MM.1S (cell line): Measurements from ENCODE around the gene ZFP36L1.

Experiments used
- DNase-seq: peaks from one replicate; pipeline ENCODE4 v3.0.0-alpha.2; 2015
- H2AFZ ChIP-seq: fragments of 300-600 bp; sonication (generic); 2 replicates; pipeline ENCODE4 v1.6.0; 2016; ENCODE audit warnings: antibody characterized with exemption, low read length
- H3F3A ChIP-seq: fragments of 300-600 bp; sonication (generic); 2 replicates; pipeline ENCODE4 v1.6.1; 2016; ENCODE audit warnings: mild to moderate bottlenecking, antibody characterized with exemption, low read length, moderate library complexity, mixed read lengths; ENCODE audit not compliant: insufficient read depth
- H3K27ac ChIP-seq: fragments of 300-600 bp; sonication (generic); 2 replicates; pipeline ENCODE4 v1.5.1; 2016; ENCODE audit warnings: mild to moderate bottlenecking, low read length
- H3K27me3 ChIP-seq: fragments of 300-600 bp; sonication (generic); replicated peaks from 2 replicates; pipeline ENCODE4 v1.6.0; 2016; ENCODE audit warnings: low read length; ENCODE audit not compliant: insufficient read depth
- H3K36me3 ChIP-seq: fragments of 300-600 bp; sonication (generic); replicated peaks from 2 replicates; pipeline ENCODE4 v1.6.1; 2016; ENCODE audit warnings: mild to moderate bottlenecking, low read length, mixed read lengths; ENCODE audit not compliant: insufficient read depth
- H3K4me1 ChIP-seq: fragments of 300-600 bp; sonication (generic); 2 replicates; pipeline ENCODE4 v1.6.1; 2016; ENCODE audit warnings: low read length, mixed read lengths
- H3K4me2 ChIP-seq: fragments of 300-600 bp; sonication (generic); 2 replicates; pipeline ENCODE4 v1.6.0; 2016; ENCODE audit warnings: low read depth, low read length
- H3K4me3 ChIP-seq: fragments of 300-600 bp; sonication (generic); 2 replicates; pipeline ENCODE4 v1.5.1; 2016; ENCODE audit warnings: low read length, mixed read lengths
- H3K79me2 ChIP-seq: fragments of 300-600 bp; sonication (generic); 2 replicates; pipeline ENCODE4 v1.6.1; 2016; ENCODE audit warnings: mixed run types, low read length, mixed read lengths
- H3K9ac ChIP-seq: fragments of 300-600 bp; sonication (generic); 2 replicates; pipeline ENCODE4 v1.6.1; 2016; ENCODE audit warnings: low read length, mixed read lengths
- H3K9me2 ChIP-seq: fragments of 300-600 bp; sonication (generic); replicated peaks from 2 replicates; pipeline ENCODE4 v1.6.1; 2016; ENCODE audit warnings: mild to moderate bottlenecking, low read length, mixed read lengths; ENCODE audit not compliant: insufficient read depth
- H3K9me3 ChIP-seq: fragments of 300-600 bp; sonication (generic); replicated peaks from 2 replicates; pipeline ENCODE4 v1.6.1; 2016; ENCODE audit warnings: mild to moderate bottlenecking, low read length, mixed read lengths; ENCODE audit not compliant: insufficient read depth
- H4K20me1 ChIP-seq: fragments of 300-600 bp; sonication (generic); 2 replicates; pipeline ENCODE4 v1.6.1; 2016; ENCODE audit warnings: mild to moderate bottlenecking, low read length, moderate library complexity, mixed read lengths; ENCODE audit not compliant: insufficient read depth
- CTCF ChIP-seq: fragments of 300-600 bp; sonication (generic); IDR thresholded peaks from 2 replicates; pipeline ENCODE4 v1.5.1; 2016; ENCODE audit warnings: antibody characterized with exemption, low read length, mixed read lengths
- EZH2 ChIP-seq: fragments of 300-600 bp; sonication (generic); optimal IDR thresholded peaks from 2 replicates; pipeline ENCODE3; 2017; ENCODE audit warnings: low read depth, mild to moderate bottlenecking, antibody characterized with exemption, low read length, mixed read lengths
- EZH2phosphoT487 ChIP-seq: fragments of 300-600 bp; sonication (generic); IDR thresholded peaks from 2 replicates; pipeline ENCODE4 v1.6.1; 2018; ENCODE audit warnings: antibody characterized with exemption, low read length

Gene ZFP36L1

GRCh38 chr14:68809524-68809923 is 16.7 kb upstream of the ZFP36L1 start:
- Histone ChIP-seq H3K4me3 (no peak overlapping the region), H3K4me1 (peaks cover 7% of the 10 kb centered on the region), H3K9ac (no peak overlapping the region), H2AFZ (no peak overlapping the region), H3K4me2 (no peak overlapping the region), H3K27ac (no peak overlapping the region), H3K9me2 (no peaks in the 10 kb centered on the region), H4K20me1 (no peaks in the 10 kb centered on the region), H3K79me2 (no peaks in the 10 kb centered on the region), H3K9me3 (no peaks in the 10 kb centered on the region), H3K27me3 (no peaks in the 10 kb centered on the region), H3F3A (no peaks in the 10 kb centered on the region), H3K36me3 (no peaks in the 10 kb centered on the region)
- no peak for TF ChIP-seq EZH2
- TF ChIP-seq EZH2phosphoT487, result no peak
- no peak for TF ChIP-seq CTCF
- no peak for DNase-seq

DNA sequence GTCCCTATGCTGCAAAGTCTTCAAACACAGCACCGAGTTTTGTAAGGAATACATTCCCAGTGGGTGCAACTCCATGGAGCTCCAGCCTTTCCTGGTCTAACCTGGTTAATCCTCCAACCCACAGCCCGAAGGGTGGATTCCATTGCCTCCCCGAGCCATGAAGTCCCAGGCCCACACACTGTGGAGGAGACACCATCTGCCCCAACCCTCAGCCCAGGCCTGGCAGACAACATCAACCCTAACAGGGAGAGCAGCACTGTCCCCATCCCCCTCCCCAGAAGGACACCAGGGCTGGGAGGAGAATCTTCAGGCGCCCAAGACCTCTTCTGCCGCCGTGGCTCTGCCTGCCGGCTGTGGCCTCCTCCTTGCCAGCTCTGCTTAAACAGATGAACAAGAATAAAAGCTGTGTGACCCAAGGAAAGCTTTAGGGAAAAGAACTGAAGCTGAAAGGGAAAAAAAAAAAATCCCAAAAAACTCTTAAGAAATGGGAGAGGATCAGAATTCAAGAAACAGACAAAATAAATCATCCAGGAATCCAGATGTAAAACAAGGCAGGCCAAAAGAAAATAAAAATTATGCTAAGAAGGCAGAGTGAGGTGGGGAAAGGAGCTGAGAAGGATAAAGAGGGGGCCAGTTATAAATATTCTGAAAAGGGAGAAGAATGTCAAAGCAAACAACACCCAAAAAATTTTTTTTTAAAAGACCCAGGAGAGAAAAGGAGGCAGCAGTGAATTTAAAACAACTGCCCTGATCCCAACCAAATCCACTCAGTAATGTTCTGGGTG is 16.0 kb upstream of the ZFP36L1 start:
- Histone ChIP-seq H3F3A (no peaks in the 10 kb centered on the region), H3K9ac (no peak overlapping the region), H3K4me3 (no peak overlapping the region), H3K9me2 (no peaks in the 10 kb centered on the region), H2AFZ (no peak overlapping the region), H3K27me3 (no peaks in the 10 kb centered on the region), H3K79me2 (no peaks in the 10 kb centered on the region), H3K36me3 (no peaks in the 10 kb centered on the region), H3K4me2 (no peak overlapping the region), H3K9me3 (no peaks in the 10 kb centered on the region), H3K4me1 (0 out of 2 replicates have a peak, but pooled peaks cover under 1% of the 10 kb centered on the region), H3K27ac (no peak overlapping the region), H4K20me1 (no peaks in the 10 kb centered on the region)
- TF ChIP-seq EZH2 (no peak), EZH2phosphoT487 (no peak), CTCF (no peak)
- DNase-seq, result no peak

- Histone ChIP-seq H3K4me3 (no peak overlapping the region), H3K9me2 (no peaks in the 10 kb centered on the region), H3K27me3 (no peaks in the 10 kb centered on the region), H3K27ac (no peak overlapping the region), H2AFZ (no peak overlapping the region), H3F3A (no peaks in the 10 kb centered on the region), H3K36me3 (no peaks in the 10 kb centered on the region), H3K9ac (no peak overlapping the region), H3K4me2 (no peak overlapping the region), H3K4me1 (no peaks in the 10 kb centered on the region), H4K20me1 (no peaks in the 10 kb centered on the region), H3K79me2 (no peaks in the 10 kb centered on the region), H3K9me3 (no peaks in the 10 kb centered on the region)
- TF ChIP-seq EZH2 (no peak), EZH2phosphoT487 (no peak), CTCF (no peak)
- DNase-seq, result no peak
Measured at GRCh38 chr14:68807987-68808386, 15.1 kb upstream of the ZFP36L1 start.
